Progenitor cell of endocrine pancreas (in vitro differentiated cells): ENCODE results near the gene ZNF326. TPM values are rescaled to one million over a fixed set of nuclear protein-coding genes. Genes with fewer than 3 reads are reported as not detected.
"Not testable (repeated sequence)": the region's sequence is repeated elsewhere in the genome, so short reads cannot be mapped to it uniquely, and the experiment has no call there.

Experiments
- DNase-seq: peaks from one replicate; pipeline ENCODE4 v3.0.0; 2021; ENCODE audit warnings: low spot score; ENCODE audit not compliant: unreplicated experiment
- H3K27ac Mint-ChIP-seq: 2 replicates; pipeline ENCODE4 v1.8.0; 2021; ENCODE audit warnings: mild to moderate bottlenecking, moderate library complexity, mixed read lengths
- H3K27me3 Mint-ChIP-seq: 2 replicates; pipeline ENCODE4 v1.8.0; 2021; ENCODE audit warnings: mixed read lengths
- H3K36me3 Mint-ChIP-seq: 2 replicates; pipeline ENCODE4 v1.8.0; 2022; ENCODE audit warnings: mixed read lengths; ENCODE audit not compliant: insufficient read depth
- H3K4me1 Mint-ChIP-seq: 2 replicates; pipeline ENCODE4 v1.8.0; 2021; ENCODE audit warnings: low read depth, mixed read lengths
- H3K4me3 Mint-ChIP-seq: 2 replicates; pipeline ENCODE4 v1.8.0; 2021; ENCODE audit warnings: low read depth, mild to moderate bottlenecking, moderate library complexity, mixed read lengths
- H3K9me3 Mint-ChIP-seq: 2 replicates; pipeline ENCODE4 v1.8.0; 2021; ENCODE audit warnings: low read depth, mixed read lengths
- total RNA-seq: library from RNA; stranded (reverse); gene quantifications from 2 replicates; pipeline ENCODE4 v1.2.1, GENCODE V29; 2021
- TF ChIP-seq, protein P1 (sequence below): fragments of 200-600 bp; sonication (generic); IDR thresholded peaks from one replicate; pipeline ENCODE4 v1.5.0; 2021; ENCODE audit warnings: antibody characterized with exemption, mild to moderate bottlenecking; ENCODE audit not compliant: unreplicated experiment

ZNF326 gene
- total RNA-seq, 1 donor from 2014 or later = 70.9 TPM

GRCh38 chr1:89975540-89976125 lies 19.3 kb upstream of the ZNF326 start:
- no peak overlapping the region for H3K4me3 Mint-ChIP-seq
- no peaks in the 10 kb centered on the region for H3K36me3 Mint-ChIP-seq
- no peak for DNase-seq
- TF ChIP-seq, protein P1, sequence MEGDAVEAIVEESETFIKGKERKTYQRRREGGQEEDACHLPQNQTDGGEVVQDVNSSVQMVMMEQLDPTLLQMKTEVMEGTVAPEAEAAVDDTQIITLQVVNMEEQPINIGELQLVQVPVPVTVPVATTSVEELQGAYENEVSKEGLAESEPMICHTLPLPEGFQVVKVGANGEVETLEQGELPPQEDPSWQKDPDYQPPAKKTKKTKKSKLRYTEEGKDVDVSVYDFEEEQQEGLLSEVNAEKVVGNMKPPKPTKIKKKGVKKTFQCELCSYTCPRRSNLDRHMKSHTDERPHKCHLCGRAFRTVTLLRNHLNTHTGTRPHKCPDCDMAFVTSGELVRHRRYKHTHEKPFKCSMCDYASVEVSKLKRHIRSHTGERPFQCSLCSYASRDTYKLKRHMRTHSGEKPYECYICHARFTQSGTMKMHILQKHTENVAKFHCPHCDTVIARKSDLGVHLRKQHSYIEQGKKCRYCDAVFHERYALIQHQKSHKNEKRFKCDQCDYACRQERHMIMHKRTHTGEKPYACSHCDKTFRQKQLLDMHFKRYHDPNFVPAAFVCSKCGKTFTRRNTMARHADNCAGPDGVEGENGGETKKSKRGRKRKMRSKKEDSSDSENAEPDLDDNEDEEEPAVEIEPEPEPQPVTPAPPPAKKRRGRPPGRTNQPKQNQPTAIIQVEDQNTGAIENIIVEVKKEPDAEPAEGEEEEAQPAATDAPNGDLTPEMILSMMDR = no peak
- peaks cover 2% of the 10 kb centered on the region for H3K4me1 Mint-ChIP-seq
- H3K27ac Mint-ChIP-seq = no peak overlapping the region
- peaks cover 4% of the 10 kb centered on the region for H3K27me3 Mint-ChIP-seq
- no peaks in the 10 kb centered on the region for H3K9me3 Mint-ChIP-seq

- Mint-ChIP-seq H3K4me3 (no peak overlapping the region), H3K27me3 (no peaks in the 10 kb centered on the region), H3K27ac (no peak overlapping the region), H3K36me3 (no peaks in the 10 kb centered on the region), H3K4me1 (peaks cover 6% of the 10 kb centered on the region), H3K9me3 (peaks cover under 1% of the 10 kb centered on the region)
- DNase-seq = no peak
- TF ChIP-seq, protein P1 = no peak
Measured at GRCh38 chr1:89978755-89979154, 16.2 kb upstream of the ZNF326 start.

DNA sequence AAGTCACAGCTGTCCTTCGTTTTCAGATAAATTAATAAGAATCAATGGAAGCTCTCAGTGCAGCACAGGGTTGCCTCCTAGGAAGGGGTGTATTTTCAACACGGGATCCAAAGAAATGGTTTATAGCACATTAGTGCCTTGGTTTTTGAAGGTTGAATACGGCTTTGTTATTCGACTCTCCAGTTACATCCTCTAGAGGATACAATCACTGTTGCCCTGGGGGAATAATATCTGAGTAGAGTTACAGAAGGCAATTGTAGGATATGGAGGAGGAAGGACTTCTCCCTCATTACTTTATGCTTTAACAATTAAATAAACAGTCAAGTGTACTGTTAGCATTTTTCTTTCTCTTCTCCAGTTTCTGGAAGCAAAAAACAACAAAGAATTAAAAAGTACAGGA lies 14.3 kb upstream of the ZNF326 start:
- Mint-ChIP-seq H3K9me3 (peaks cover 3% of the 10 kb centered on the region), H3K36me3 (no peaks in the 10 kb centered on the region), H3K4me3 (no peak overlapping the region), H3K27ac (no peak overlapping the region), H3K4me1 (peaks cover 4% of the 10 kb centered on the region), H3K27me3 (no peaks in the 10 kb centered on the region)
- TF ChIP-seq, protein P1 = no peak
- DNase-seq = no peak

- not testable (repeated sequence) for H3K27ac Mint-ChIP-seq, H3K4me3 Mint-ChIP-seq, H3K36me3 Mint-ChIP-seq, H3K27me3 Mint-ChIP-seq, H3K9me3 Mint-ChIP-seq, DNase-seq, H3K4me1 Mint-ChIP-seq
Measured at GRCh38 chr1:89982846-89983245, 12.1 kb upstream of the ZNF326 start.

GRCh38 chr1:89984564-89985116 lies 10.3 kb upstream of the ZNF326 start:
- H3K36me3 Mint-ChIP-seq = not testable (repeated sequence)

DNA sequence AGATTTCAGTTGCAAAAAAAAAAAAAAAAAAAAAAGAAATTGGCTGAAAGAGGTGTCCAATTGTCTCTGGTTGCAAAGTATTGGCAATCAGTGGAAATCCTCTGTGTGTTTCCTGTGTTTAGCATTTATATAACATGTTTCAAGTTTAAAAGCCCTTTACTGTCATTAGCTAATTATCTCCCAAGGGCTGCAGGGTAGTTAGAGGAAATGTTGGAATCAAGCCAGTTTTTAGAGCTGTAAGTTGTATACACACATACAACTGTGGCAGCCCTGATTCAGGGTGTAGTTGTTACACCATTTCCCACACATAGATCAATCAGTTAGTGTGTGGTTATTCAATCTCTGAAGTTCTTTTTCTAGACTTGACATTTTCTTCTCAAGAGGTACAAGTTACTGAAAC lies 8.9 kb upstream of the ZNF326 start:
- Mint-ChIP-seq H3K36me3 (no peaks in the 10 kb centered on the region), H3K4me1 (peaks cover 10% of the 10 kb centered on the region), H3K9me3 (peaks cover 3% of the 10 kb centered on the region), H3K27me3 (no peaks in the 10 kb centered on the region), H3K4me3 (no peak overlapping the region), H3K27ac (no peak overlapping the region)
- DNase-seq = no peak
- TF ChIP-seq, protein P1 = no peak

More at GRCh38 chr1:89984564-89985116, 10.3 kb upstream of the ZNF326 start:
- not testable (repeated sequence) for H3K27me3 Mint-ChIP-seq, H3K9me3 Mint-ChIP-seq, H3K4me3 Mint-ChIP-seq, H3K4me1 Mint-ChIP-seq, DNase-seq, H3K27ac Mint-ChIP-seq
